ENCODE measurements around the gene CNDP2.
"Not testable (repeated sequence)": the region's sequence is repeated elsewhere in the genome, so short reads cannot be mapped to it uniquely, and the experiment has no call there.

Gene CNDP2

GRCh38 chr18:74521068-74521725 is 25.0 kb downstream of the CNDP2 start:
- no peaks in the 10 kb centered on the region for H3K27me3 ChIP-seq (ENCODE audit: insufficient read depth, low read length, poor library complexity)
- no CpG with 5 or more reads among the region's 15 CpGs for WGBS (ENCODE audit: extremely low coverage, insufficient coverage, low lambda C conversion rate)

GRCh38 chr18:74522635-74523548 is 26.7 kb downstream of the CNDP2 start:
- Histone ChIP-seq H3K4ac (ENCODE audit: low read depth, low read length) (no peak overlapping the region), H3K79me1 (ENCODE audit: low read length) (no peaks in the 10 kb centered on the region), H3K9ac (ENCODE audit: low read length) (no peak overlapping the region), H3K56ac (ENCODE audit: low read length) (no peak overlapping the region), H2BK15ac (replicated peaks; ENCODE audit: low read depth) (no peak overlapping the region), H3K23ac (ENCODE audit: low read length) (no peak overlapping the region), H3K36me3 (ENCODE audit: control insufficient read depth, insufficient read depth, low read length) (peaks cover 18% of the 10 kb centered on the region), H3K18ac (ENCODE audit: low read length) (no peak overlapping the region), H2BK120ac (ENCODE audit: low read depth, low read length) (no peak overlapping the region), H4K5ac (ENCODE audit: low read length) (no peak overlapping the region), H4K8ac (ENCODE audit: low read depth, low read length) (no peak overlapping the region), H3K27me3 (ENCODE audit: insufficient read depth, low read length, poor library complexity) (no peaks in the 10 kb centered on the region), H3K4me2 (ENCODE audit: low read length) (no peak overlapping the region), H3K4me3 (ENCODE audit: low read length) (no peak overlapping the region), H2AK5ac (ENCODE audit: low read length) (no peak overlapping the region), H2BK5ac (ENCODE audit: low read length) (no peak overlapping the region), H3K27ac (ENCODE audit: low read depth, low read length) (no peak overlapping the region), H3K79me2 (ENCODE audit: control insufficient read depth, insufficient read depth, low read length) (no peaks in the 10 kb centered on the region), H3K4me1 (ENCODE audit: control insufficient read depth, low read depth, low read length) (no peaks in the 10 kb centered on the region)
- no CpG with 5 or more reads among the region's 23 CpGs for WGBS (ENCODE audit: extremely low coverage, insufficient coverage, low lambda C conversion rate)
- no peak for DNase-seq

More at GRCh38 chr18:74521068-74521725, 25.0 kb downstream of the CNDP2 start:
- Histone ChIP-seq H3K56ac (ENCODE audit: low read length) (no peak overlapping the region), H3K36me3 (ENCODE audit: control insufficient read depth, insufficient read depth, low read length) (peaks cover 21% of the 10 kb centered on the region), H3K79me2 (ENCODE audit: control insufficient read depth, insufficient read depth, low read length) (no peaks in the 10 kb centered on the region), H2BK5ac (ENCODE audit: low read length) (no peak overlapping the region), H4K8ac (ENCODE audit: low read depth, low read length) (no peak overlapping the region), H3K9ac (ENCODE audit: low read length) (no peak overlapping the region), H3K23ac (ENCODE audit: low read length) (no peak overlapping the region), H3K79me1 (ENCODE audit: low read length) (no peaks in the 10 kb centered on the region), H3K4ac (ENCODE audit: low read depth, low read length) (no peak overlapping the region), H3K18ac (ENCODE audit: low read length) (no peak overlapping the region), H3K27ac (ENCODE audit: low read depth, low read length) (no peak overlapping the region), H3K4me2 (ENCODE audit: low read length) (no peak overlapping the region), H3K4me1 (ENCODE audit: control insufficient read depth, low read depth, low read length) (no peaks in the 10 kb centered on the region), H2AK5ac (ENCODE audit: low read length) (no peak overlapping the region), H2BK15ac (replicated peaks; ENCODE audit: low read depth) (no peak overlapping the region), H2BK120ac (ENCODE audit: low read depth, low read length) (no peak overlapping the region), H4K5ac (ENCODE audit: low read length) (no peak overlapping the region), H3K4me3 (ENCODE audit: low read length) (no peak overlapping the region)
- DNase-seq = no peak

- no peak overlapping the region for H3K9ac ChIP-seq (ENCODE audit: low read length)
- H3K56ac ChIP-seq (ENCODE audit: low read length) = no peak overlapping the region
- H3K79me2 ChIP-seq (ENCODE audit: control insufficient read depth, insufficient read depth, low read length) = no peaks in the 10 kb centered on the region
- no peak for DNase-seq
- H2BK15ac ChIP-seq (replicated peaks; ENCODE audit: low read depth) = no peak overlapping the region
- H3K79me1 ChIP-seq (ENCODE audit: low read length) = no peaks in the 10 kb centered on the region
- no peak overlapping the region for H3K4me2 ChIP-seq (ENCODE audit: low read length)
- H2AK5ac ChIP-seq (ENCODE audit: low read length) = no peak overlapping the region
- no peak overlapping the region for H3K4ac ChIP-seq (ENCODE audit: low read depth, low read length)
- H2BK5ac ChIP-seq (ENCODE audit: low read length) = no peak overlapping the region
- no peak overlapping the region for H4K5ac ChIP-seq (ENCODE audit: low read length)
- no peak overlapping the region for H3K27ac ChIP-seq (ENCODE audit: low read depth, low read length)
- no peak overlapping the region for H3K4me3 ChIP-seq (ENCODE audit: low read length)
- H2BK120ac ChIP-seq (ENCODE audit: low read depth, low read length) = no peak overlapping the region
- H3K36me3 ChIP-seq (ENCODE audit: control insufficient read depth, insufficient read depth, low read length) = peaks cover 11% of the 10 kb centered on the region
- H3K4me1 ChIP-seq (ENCODE audit: control insufficient read depth, low read depth, low read length) = no peaks in the 10 kb centered on the region
- no peak overlapping the region for H4K8ac ChIP-seq (ENCODE audit: low read depth, low read length)
- no CpG with 5 or more reads among the region's 5 CpGs for WGBS (ENCODE audit: extremely low coverage, insufficient coverage, low lambda C conversion rate)
- H3K27me3 ChIP-seq (ENCODE audit: insufficient read depth, low read length, poor library complexity) = no peaks in the 10 kb centered on the region
- no peak overlapping the region for H3K23ac ChIP-seq (ENCODE audit: low read length)
- no peak overlapping the region for H3K18ac ChIP-seq (ENCODE audit: low read length)
Observed at GRCh38 chr18:74524097-74524496, 27.9 kb downstream of the CNDP2 start.

- not testable (repeated sequence) for H4K5ac ChIP-seq (ENCODE audit: low read length); H3K27me3 ChIP-seq (ENCODE audit: insufficient read depth, low read length, poor library complexity); H4K8ac ChIP-seq (ENCODE audit: low read depth, low read length); H3K4me2 ChIP-seq (ENCODE audit: low read length); H3K9ac ChIP-seq (ENCODE audit: low read length); H2BK15ac ChIP-seq (replicated peaks; ENCODE audit: low read depth); H3K79me1 ChIP-seq (ENCODE audit: low read length); H3K56ac ChIP-seq (ENCODE audit: low read length); H3K79me2 ChIP-seq (ENCODE audit: control insufficient read depth, insufficient read depth, low read length); H2BK5ac ChIP-seq (ENCODE audit: low read length); H3K4ac ChIP-seq (ENCODE audit: low read depth, low read length); H3K36me3 ChIP-seq (ENCODE audit: control insufficient read depth, insufficient read depth, low read length); H2BK120ac ChIP-seq (ENCODE audit: low read depth, low read length); DNase-seq; H2AK5ac ChIP-seq (ENCODE audit: low read length); H3K4me1 ChIP-seq (ENCODE audit: control insufficient read depth, low read depth, low read length); H3K18ac ChIP-seq (ENCODE audit: low read length); H3K23ac ChIP-seq (ENCODE audit: low read length); H3K4me3 ChIP-seq (ENCODE audit: low read length); H3K27ac ChIP-seq (ENCODE audit: low read depth, low read length)
- WGBS (ENCODE audit: extremely low coverage, insufficient coverage, low lambda C conversion rate) = no CpG with 5 or more reads among the region's 7 CpGs
Observed at GRCh38 chr18:74524915-74525314, 28.8 kb downstream of the CNDP2 start.

- no peak overlapping the region for H3K27ac ChIP-seq (ENCODE audit: low read depth, low read length)
- WGBS (ENCODE audit: extremely low coverage, insufficient coverage, low lambda C conversion rate) = no CpG with 5 or more reads among the region's 9 CpGs
- no peak overlapping the region for H3K56ac ChIP-seq (ENCODE audit: low read length)
- H3K18ac ChIP-seq (ENCODE audit: low read length) = no peak overlapping the region
- H3K4me2 ChIP-seq (ENCODE audit: low read length) = no peak overlapping the region
- DNase-seq = no peak
- no peaks in the 10 kb centered on the region for H3K27me3 ChIP-seq (ENCODE audit: insufficient read depth, low read length, poor library complexity)
- H2AK5ac ChIP-seq (ENCODE audit: low read length) = no peak overlapping the region
- no peak overlapping the region for H4K5ac ChIP-seq (ENCODE audit: low read length)
- H3K23ac ChIP-seq (ENCODE audit: low read length) = no peak overlapping the region
- H3K79me1 ChIP-seq (ENCODE audit: low read length) = no peaks in the 10 kb centered on the region
- H3K4me3 ChIP-seq (ENCODE audit: low read length) = no peak overlapping the region
- H2BK5ac ChIP-seq (ENCODE audit: low read length) = no peak overlapping the region
- H2BK15ac ChIP-seq (replicated peaks; ENCODE audit: low read depth) = no peak overlapping the region
- H3K4ac ChIP-seq (ENCODE audit: low read depth, low read length) = no peak overlapping the region
- H3K9ac ChIP-seq (ENCODE audit: low read length) = no peak overlapping the region
- H3K79me2 ChIP-seq (ENCODE audit: control insufficient read depth, insufficient read depth, low read length) = no peaks in the 10 kb centered on the region
- H4K8ac ChIP-seq (ENCODE audit: low read depth, low read length) = no peak overlapping the region
- no peak overlapping the region for H2BK120ac ChIP-seq (ENCODE audit: low read depth, low read length)
- H3K36me3 ChIP-seq (ENCODE audit: control insufficient read depth, insufficient read depth, low read length) = peaks cover 3% of the 10 kb centered on the region
- no peaks in the 10 kb centered on the region for H3K4me1 ChIP-seq (ENCODE audit: control insufficient read depth, low read depth, low read length)
Observed at GRCh38 chr18:74525741-74526140, 29.6 kb downstream of the CNDP2 start.

Data from mesendoderm (in vitro differentiated cells).